SW480 (cell line): ENCODE measurements around the gene MAP2K2.
A peak's percentile ranks its signal among the peaks of the same experiment; 100 is the strongest.
"Not testable (repeated sequence)": the region's sequence is repeated elsewhere in the genome, so short reads cannot be mapped to it uniquely, and the experiment has no call there.

Experiments
- DNase-seq: peaks from one replicate; pipeline ENCODE4 v3.0.0-alpha.2; 2016; ENCODE audit warnings: low spot score

MAP2K2 gene

GRCh38 chr19:4123615-4124568 lies at the start of gene MAP2K2:
TSS of gene MAP2K2 (minus strand) at chr19:4124122. CDS start at chr19:4123875, 247 bp downstream.
- peak; percentile 83 for DNase-seq

GRCh38 chr19:4172861-4173473 lies 49.0 kb upstream of the MAP2K2 start:
- peak; percentile 20 for DNase-seq

- DNase-seq, result no peak
These were observed 47.8 kb upstream of the MAP2K2 start for GRCh38 chr19:4171676-4172075.

- DNase-seq, result no peak
These were observed 40.3 kb upstream of the MAP2K2 start for GRCh38 chr19:4164262-4164661.

- DNase-seq, result no peak
These were observed 37.6 kb upstream of the MAP2K2 start for GRCh38 chr19:4161415-4162077.

GRCh38 chr19:4157971-4158370 lies 34.0 kb upstream of the MAP2K2 start:
- DNase-seq, result not testable (repeated sequence)

GRCh38 chr19:4157164-4157563 lies 33.2 kb upstream of the MAP2K2 start:
- DNase-seq, result no peak

GRCh38 chr19:4154571-4155312 lies 30.8 kb upstream of the MAP2K2 start:
- no peak for DNase-seq

- no peak for DNase-seq
These were observed 28.5 kb upstream of the MAP2K2 start for GRCh38 chr19:4152241-4152998.

- DNase-seq, result no peak
These were observed 27.7 kb upstream of the MAP2K2 start for GRCh38 chr19:4151623-4152022.

GRCh38 chr19:4149518-4150288 lies 25.8 kb upstream of the MAP2K2 start:
- no peak for DNase-seq

- DNase-seq, result peak; percentile 33
These were observed 20.8 kb upstream of the MAP2K2 start for GRCh38 chr19:4144666-4145249.

- DNase-seq, result not testable (repeated sequence)
These were observed 19.0 kb upstream of the MAP2K2 start for GRCh38 chr19:4142916-4143315.

- DNase-seq, result peak; percentile 76
These were observed 16.4 kb upstream of the MAP2K2 start for GRCh38 chr19:4140237-4140711.

GRCh38 chr19:4139614-4140236 lies 15.8 kb upstream of the MAP2K2 start:
- DNase-seq, result peak; percentile 40

- DNase-seq, result no peak
These were observed 14.5 kb upstream of the MAP2K2 start for GRCh38 chr19:4138445-4138844.

GRCh38 chr19:4136680-4137088 lies 12.8 kb upstream of the MAP2K2 start:
- no peak for DNase-seq

GRCh38 chr19:4135386-4135785 lies 11.5 kb upstream of the MAP2K2 start:
- not testable (repeated sequence) for DNase-seq

- no peak for DNase-seq
These were observed 10.4 kb upstream of the MAP2K2 start for GRCh38 chr19:4134351-4134750.
